Upper lobe of left lung (tissue), 6 donors: ENCODE measurements around the gene FRMD3. TPM values are rescaled to one million over a fixed set of nuclear protein-coding genes. Genes with fewer than 3 reads are reported as not detected.
"Not testable (repeated sequence)": the region's sequence is repeated elsewhere in the genome, so short reads cannot be mapped to it uniquely, and the experiment has no call there.

Experiments
- ATAC-seq, 2 donors: fragments of 200-7000 bp; cut with Tn5 transposase; one replicate each; pipeline ENCODE4 v1.9.1; 2022; ENCODE audit warnings: mild to moderate bottlenecking in 2 of 2, moderate library complexity in 2 of 2; ENCODE audit not compliant: low FRiP score in 2 of 2
- DNase-seq, 2 donors: peaks; one replicate each; pipeline ENCODE4 v3.0.0-alpha.2; 2019 to 2020
- H3K27ac ChIP-seq, 4 donors: fragments of 200-600 bp; sonication (generic); one replicate each; pipeline ENCODE4 v1.5.1; 2016 to 2019
- H3K27me3 ChIP-seq, 4 donors: fragments of 200-600 bp; sonication (generic); one replicate each; pipeline ENCODE4 v1.5.1; 2017 to 2019
- H3K36me3 ChIP-seq, 4 donors: fragments of 200-600 bp; sonication (generic); one replicate each; pipeline ENCODE4 v1.5.1; 2016 to 2019
- H3K4me1 ChIP-seq, 4 donors: fragments of 200-600 bp; sonication (generic); one replicate each; pipeline ENCODE4 v1.5.1; 2018 to 2019
- H3K4me3 ChIP-seq, 4 donors: fragments of 200-600 bp; sonication (generic); one replicate each; pipeline ENCODE4 v1.5.1; 2017 to 2019; ENCODE audit warnings: mild to moderate bottlenecking in 2 of 4, moderate library complexity in 1 of 4
- H3K9me3 ChIP-seq, 4 donors: fragments of 200-600 bp; sonication (generic); one replicate each; pipeline ENCODE4 v1.5.1; 2018 to 2019
- EP300 ChIP-seq, 4 donors: sonication (generic); formaldehyde crosslinking; IDR thresholded peaks; one replicate each; pipeline ENCODE4 v1.5.1; 2017; ENCODE audit warnings: antibody characterized with exemption in 4 of 4, control low read depth in 2 of 4
- POLR2A ChIP-seq, 4 donors: fragments of 450-650 bp; IDR thresholded peaks; one replicate each; pipeline ENCODE4 v1.5.1; 2016 to 2017; ENCODE audit warnings: antibody characterized with exemption in 4 of 4, mild to moderate bottlenecking in 2 of 4
- POLR2AphosphoS5 ChIP-seq, 2 donors: sonication (generic); formaldehyde crosslinking; IDR thresholded peaks; one replicate each; pipeline ENCODE4 v1.5.1; 2017; ENCODE audit warnings: antibody characterized with exemption in 2 of 2
- WGBS, 2 donors: methylation state at CpG; one replicate each; pipeline ENCODE4 v1.1.5; 2017 to 2018; 5-methylcytosine and 5-hydroxymethylcytosine counted together
- total RNA-seq, 6 donors: library from RNA; depleted of rRNA in 4 of 6; stranded (reverse); fragments of >200 nt in 4 of 6; gene quantifications; one replicate each; pipeline versions ENCODE4 v1.1.0 to v1.2.1, GENCODE V29; 2016 to 2021
- TF ChIP-seq, protein P1 (sequence below), 6 experiments: fragments of 450-650 bp in 4 of 6; fragments of 200-600 bp in 2 of 6; sonication (generic) in 2 of 6; IDR thresholded peaks; one replicate each; pipeline ENCODE4 v1.5.1; 2016 to 2019; ENCODE audit warnings: antibody characterized with exemption in 6 of 6
- donor health status: DM: no; HTN: no; CAD: no; lungs with moderate emphysema.
- donor health status: DM: no; HTN: yes; CAD: no; lungs with severe emphysema.

FRMD3 gene
- total RNA-seq, 6 donors from 2014 or later = 5.6 to 33.4 (median 10.4) TPM

GRCh38 chr9:83521011-83521410 lies 17.2 kb downstream of the FRMD3 start:
- TF ChIP-seq EP300 (IDR thresholded peaks at IDR 0.05) (no peak), POLR2AphosphoS5 (IDR thresholded peaks at IDR 0.05) (no peak), POLR2A (IDR thresholded peaks at IDR 0.05) (no peak)
- TF ChIP-seq, protein P1, sequence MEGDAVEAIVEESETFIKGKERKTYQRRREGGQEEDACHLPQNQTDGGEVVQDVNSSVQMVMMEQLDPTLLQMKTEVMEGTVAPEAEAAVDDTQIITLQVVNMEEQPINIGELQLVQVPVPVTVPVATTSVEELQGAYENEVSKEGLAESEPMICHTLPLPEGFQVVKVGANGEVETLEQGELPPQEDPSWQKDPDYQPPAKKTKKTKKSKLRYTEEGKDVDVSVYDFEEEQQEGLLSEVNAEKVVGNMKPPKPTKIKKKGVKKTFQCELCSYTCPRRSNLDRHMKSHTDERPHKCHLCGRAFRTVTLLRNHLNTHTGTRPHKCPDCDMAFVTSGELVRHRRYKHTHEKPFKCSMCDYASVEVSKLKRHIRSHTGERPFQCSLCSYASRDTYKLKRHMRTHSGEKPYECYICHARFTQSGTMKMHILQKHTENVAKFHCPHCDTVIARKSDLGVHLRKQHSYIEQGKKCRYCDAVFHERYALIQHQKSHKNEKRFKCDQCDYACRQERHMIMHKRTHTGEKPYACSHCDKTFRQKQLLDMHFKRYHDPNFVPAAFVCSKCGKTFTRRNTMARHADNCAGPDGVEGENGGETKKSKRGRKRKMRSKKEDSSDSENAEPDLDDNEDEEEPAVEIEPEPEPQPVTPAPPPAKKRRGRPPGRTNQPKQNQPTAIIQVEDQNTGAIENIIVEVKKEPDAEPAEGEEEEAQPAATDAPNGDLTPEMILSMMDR (IDR thresholded peaks at IDR 0.05) = no peak
- 88 to 89% methylated on average over 1 of the region's 1 CpG for WGBS, 2 donors
- H3K27me3 ChIP-seq = no peaks in the 10 kb centered on the region

DNA sequence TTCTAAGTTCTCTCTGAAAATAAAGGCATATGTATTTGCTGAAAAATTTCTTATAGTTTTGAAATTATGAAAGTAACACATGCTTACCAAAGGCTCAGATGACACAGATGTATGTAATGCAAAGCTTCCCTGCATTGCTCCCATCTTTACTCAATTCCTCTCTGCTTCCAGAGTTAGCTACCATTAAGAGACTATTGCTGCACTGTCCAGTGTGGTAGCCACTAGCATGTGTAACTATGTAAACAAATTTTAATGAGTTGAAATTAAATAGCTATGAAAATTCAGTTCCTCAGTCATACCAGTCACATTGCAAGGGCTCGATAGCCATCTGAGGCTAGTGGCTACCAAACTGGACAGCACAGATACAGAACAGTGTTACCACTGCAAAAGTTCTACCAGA lies 17.9 kb downstream of the FRMD3 start:
- Histone ChIP-seq H3K27ac (no peak overlapping the region), H3K4me1 (peaks cover 0 to 4% (median 0%) of the 10 kb centered on the region in 4 donors), H3K36me3 (no peaks in the 10 kb centered on the region), H3K4me3 (no peak overlapping the region), H3K9me3 (no peaks in the 10 kb centered on the region), H3K27me3 (no peaks in the 10 kb centered on the region)
- ATAC-seq (no peak), DNase-seq (no peak)
- 91 to 100% methylated on average over 1 of the region's 1 CpG for WGBS, 2 donors
- TF ChIP-seq, protein P1 (IDR thresholded peaks at IDR 0.05) = no peak
- no peak for TF ChIP-seq POLR2A (IDR thresholded peaks at IDR 0.05)
- no peak for TF ChIP-seq POLR2AphosphoS5 (IDR thresholded peaks at IDR 0.05)
- no peak for TF ChIP-seq EP300 (IDR thresholded peaks at IDR 0.05)

More at GRCh38 chr9:83521011-83521410, 17.2 kb downstream of the FRMD3 start:
- Histone ChIP-seq H3K36me3 (no peaks in the 10 kb centered on the region), H3K4me1 (peaks cover 0 to 4% (median 0%) of the 10 kb centered on the region in 4 donors), H3K9me3 (no peaks in the 10 kb centered on the region), H3K27ac (no peak overlapping the region), H3K4me3 (no peak overlapping the region)
- DNase-seq = no peak
- no peak for ATAC-seq

DNA sequence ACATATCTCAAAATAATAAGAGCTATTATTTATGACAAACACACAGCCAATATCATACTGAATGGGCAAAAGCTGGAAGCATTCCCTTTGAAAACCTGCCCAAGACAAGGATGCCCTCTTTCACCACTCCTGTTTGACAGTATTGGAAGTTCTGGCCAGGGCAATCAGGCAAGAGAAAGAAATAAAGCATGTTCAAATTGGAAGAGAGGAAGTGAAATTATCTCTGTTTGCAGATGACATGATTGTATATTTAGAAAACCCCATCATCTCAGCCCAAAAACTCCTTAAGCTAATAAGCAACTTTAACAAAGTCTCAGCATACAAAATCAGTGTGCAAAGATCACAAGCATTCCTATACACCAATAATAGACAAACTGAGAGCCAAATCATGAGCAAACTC lies 20.2 kb downstream of the FRMD3 start:
- H3K9me3 ChIP-seq, H3K4me1 ChIP-seq, H3K27me3 ChIP-seq, H3K36me3 ChIP-seq, H3K4me3 ChIP-seq, DNase-seq, ATAC-seq, H3K27ac ChIP-seq: not testable (repeated sequence)

DNA sequence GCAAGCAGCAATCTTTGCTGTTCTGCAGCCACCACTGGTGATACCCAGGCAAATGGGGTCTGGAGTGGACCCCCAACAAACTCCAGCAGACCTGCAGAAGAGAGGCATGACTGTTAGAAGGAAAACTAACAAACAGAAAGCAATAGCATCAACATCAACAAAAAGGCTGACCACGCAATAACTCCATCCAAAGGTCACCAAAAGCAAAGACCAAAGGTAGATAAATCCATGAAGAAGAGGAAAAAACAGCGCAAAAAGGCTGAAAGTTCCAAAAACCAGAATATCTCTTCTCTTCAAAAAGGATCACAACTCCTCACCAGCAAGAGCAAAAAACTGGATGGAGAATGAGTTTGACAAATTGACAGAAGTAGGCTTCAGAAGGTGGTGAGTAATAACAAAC lies 23.4 kb downstream of the FRMD3 start:
- WGBS, 2 donors = 96 to 100% methylated on average over 2 of the region's 2 CpGs
- Histone ChIP-seq H3K9me3 (no peaks in the 10 kb centered on the region), H3K36me3 (no peaks in the 10 kb centered on the region), H3K27me3 (no peaks in the 10 kb centered on the region), H3K4me1 (peaks cover 0 to 8% (median 2%) of the 10 kb centered on the region in 4 donors), H3K4me3 (no peak overlapping the region), H3K27ac (no peak overlapping the region)
- DNase-seq (no peak), ATAC-seq (no peak)
- TF ChIP-seq POLR2AphosphoS5 (IDR thresholded peaks at IDR 0.05) (no peak), EP300 (IDR thresholded peaks at IDR 0.05) (no peak), POLR2A (IDR thresholded peaks at IDR 0.05) (no peak)
- TF ChIP-seq, protein P1 (IDR thresholded peaks at IDR 0.05) = no peak

DNA sequence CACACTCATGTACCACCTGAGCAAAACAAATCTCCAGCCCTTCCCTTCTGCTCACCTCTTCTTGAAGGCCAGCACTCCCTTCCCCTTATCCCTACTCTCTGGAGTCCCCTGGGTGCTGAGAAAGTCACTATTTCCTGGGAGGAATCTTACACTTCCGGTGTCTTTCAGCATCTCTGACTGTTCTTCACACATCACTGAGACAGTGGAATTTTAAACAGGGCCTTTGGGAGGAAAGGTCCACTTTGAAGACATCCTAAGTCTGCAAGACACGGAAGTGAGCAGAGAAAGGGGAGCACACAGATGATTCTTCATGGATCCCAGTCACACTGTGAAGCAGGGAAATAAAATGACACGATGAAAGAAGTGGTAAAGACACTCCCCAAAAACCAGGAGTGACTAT lies 25.6 kb downstream of the FRMD3 start:
- 78 to 89% methylated on average over 3 of the region's 3 CpGs for WGBS, 2 donors
- H3K9me3 ChIP-seq = no peaks in the 10 kb centered on the region
- no peaks in the 10 kb centered on the region for H3K27me3 ChIP-seq
- TF ChIP-seq EP300 (IDR thresholded peaks at IDR 0.05) (no peak), POLR2A (IDR thresholded peaks at IDR 0.05) (no peak)
- H3K4me1 ChIP-seq = peaks cover 0 to 8% (median 2%) of the 10 kb centered on the region in 4 donors
- ATAC-seq (no peak), DNase-seq (no peak)
- no peak overlapping the region for H3K27ac ChIP-seq
- no peaks in the 10 kb centered on the region for H3K36me3 ChIP-seq
- H3K4me3 ChIP-seq = no peak overlapping the region

GRCh38 chr9:83511051-83511450 lies 27.1 kb downstream of the FRMD3 start:
- 36 to 72% methylated on average over 1 of the region's 1 CpG for WGBS, 2 donors

More at GRCh38 chr9:83511051-83511450, 27.1 kb downstream of the FRMD3 start:
- Histone ChIP-seq H3K4me1 (peaks cover 0 to 8% (median 2%) of the 10 kb centered on the region in 4 donors), H3K27me3 (no peaks in the 10 kb centered on the region), H3K36me3 (no peaks in the 10 kb centered on the region), H3K4me3 (no peak overlapping the region), H3K9me3 (no peaks in the 10 kb centered on the region), H3K27ac (peak overlapping the region in 2 of 4 donors; percentile 24 to 49)
- no peak for TF ChIP-seq EP300 (IDR thresholded peaks at IDR 0.05)
- TF ChIP-seq, protein P1 (IDR thresholded peaks at IDR 0.05) = no peak
- TF ChIP-seq POLR2A (IDR thresholded peaks at IDR 0.05) = no peak
- no peak for TF ChIP-seq POLR2AphosphoS5 (IDR thresholded peaks at IDR 0.05)
- DNase-seq (no peak), ATAC-seq (peak; percentile 43 to 48)
